Measurements from ENCODE around the gene SUPT3H.

The SUPT3H gene

GRCh38 chr6:44789806-44790205 lies 587.9 kb downstream of the SUPT3H start:
- no peak for DNase-seq (ENCODE audit: low spot score)

GRCh38 chr6:44789061-44789460 lies 588.7 kb downstream of the SUPT3H start:
- DNase-seq (ENCODE audit: low spot score) = no peak

GRCh38 chr6:44788387-44788981 lies 589.2 kb downstream of the SUPT3H start:
- DNase-seq (ENCODE audit: low spot score) = no peak

- DNase-seq (ENCODE audit: low spot score) = no peak
Observed at GRCh38 chr6:44787254-44787834, 590.4 kb downstream of the SUPT3H start.

- no peak for DNase-seq (ENCODE audit: low spot score)
Observed at GRCh38 chr6:44785130-44785529, 592.6 kb downstream of the SUPT3H start.

- DNase-seq (ENCODE audit: low spot score) = no peak
Observed at GRCh38 chr6:44784195-44784594, 593.5 kb downstream of the SUPT3H start.

GRCh38 chr6:44782892-44783291 lies 594.8 kb downstream of the SUPT3H start:
- DNase-seq (ENCODE audit: low spot score) = no peak

- DNase-seq (ENCODE audit: low spot score) = no peak
Observed at GRCh38 chr6:44781912-44782597, 595.7 kb downstream of the SUPT3H start.

- DNase-seq (ENCODE audit: low spot score) = no peak
Observed at GRCh38 chr6:44780161-44780560, 597.6 kb downstream of the SUPT3H start.

- no peak for DNase-seq (ENCODE audit: low spot score)
Observed at GRCh38 chr6:44779130-44779826, 598.5 kb downstream of the SUPT3H start.
